NCI-H524 (cell line): Measurements from ENCODE around the gene CFLAR.
"Not testable (repeated sequence)": the region's sequence is repeated elsewhere in the genome, so short reads cannot be mapped to it uniquely, and the experiment has no call there.

ENCODE experiments used
- DNase-seq, 2 experiments: peaks; one replicate each; lab custom pipeline; 2025; lab: John Stamatoyannopoulos, UW

CFLAR gene

DNA sequence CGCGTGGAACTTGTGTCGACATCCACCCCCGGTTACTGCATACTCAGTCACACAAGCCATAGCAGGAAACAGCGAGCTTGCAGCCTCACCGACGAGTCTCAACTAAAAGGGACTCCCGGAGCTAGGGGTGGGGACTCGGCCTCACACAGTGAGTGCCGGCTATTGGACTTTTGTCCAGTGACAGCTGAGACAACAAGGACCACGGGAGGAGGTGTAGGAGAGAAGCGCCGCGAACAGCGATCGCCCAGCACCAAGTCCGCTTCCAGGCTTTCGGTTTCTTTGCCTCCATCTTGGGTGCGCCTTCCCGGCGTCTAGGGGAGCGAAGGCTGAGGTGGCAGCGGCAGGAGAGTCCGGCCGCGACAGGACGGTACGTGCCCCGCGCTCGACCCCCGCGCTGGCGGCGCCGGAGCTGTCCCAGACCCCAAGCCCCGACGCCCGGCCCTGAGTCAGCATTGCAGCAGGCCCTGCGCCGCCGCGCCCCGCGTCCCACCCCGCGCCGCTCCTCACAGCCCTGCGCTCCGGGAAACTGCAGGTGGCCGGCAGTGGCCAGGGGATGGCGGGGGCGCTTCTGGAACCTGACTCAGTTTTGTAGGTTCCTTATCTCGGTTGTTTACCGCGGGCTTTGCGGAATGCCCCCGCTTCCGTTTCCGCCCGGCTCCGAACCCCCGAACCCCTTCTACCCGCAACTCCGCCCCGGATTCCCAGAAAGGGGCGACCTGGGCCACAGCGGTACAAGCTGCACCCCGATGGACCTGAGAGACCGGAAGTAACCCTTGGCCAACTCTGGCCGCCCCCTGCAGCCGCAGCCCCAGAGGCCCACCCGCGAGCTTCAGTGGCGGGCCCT is at the start of gene CFLAR:
TSS of gene CFLAR (plus strand) at position 50 of the 844 bp plus-strand sequence. CDS start 13,702 bp downstream, outside the sequence.
- peak; percentile 38 to 39 for DNase-seq

- DNase-seq: peak in 1 of 2 experiments; percentile 4
Measured at GRCh38 chr2:201070948-201071478, 45.0 kb upstream of the CFLAR start.

DNA sequence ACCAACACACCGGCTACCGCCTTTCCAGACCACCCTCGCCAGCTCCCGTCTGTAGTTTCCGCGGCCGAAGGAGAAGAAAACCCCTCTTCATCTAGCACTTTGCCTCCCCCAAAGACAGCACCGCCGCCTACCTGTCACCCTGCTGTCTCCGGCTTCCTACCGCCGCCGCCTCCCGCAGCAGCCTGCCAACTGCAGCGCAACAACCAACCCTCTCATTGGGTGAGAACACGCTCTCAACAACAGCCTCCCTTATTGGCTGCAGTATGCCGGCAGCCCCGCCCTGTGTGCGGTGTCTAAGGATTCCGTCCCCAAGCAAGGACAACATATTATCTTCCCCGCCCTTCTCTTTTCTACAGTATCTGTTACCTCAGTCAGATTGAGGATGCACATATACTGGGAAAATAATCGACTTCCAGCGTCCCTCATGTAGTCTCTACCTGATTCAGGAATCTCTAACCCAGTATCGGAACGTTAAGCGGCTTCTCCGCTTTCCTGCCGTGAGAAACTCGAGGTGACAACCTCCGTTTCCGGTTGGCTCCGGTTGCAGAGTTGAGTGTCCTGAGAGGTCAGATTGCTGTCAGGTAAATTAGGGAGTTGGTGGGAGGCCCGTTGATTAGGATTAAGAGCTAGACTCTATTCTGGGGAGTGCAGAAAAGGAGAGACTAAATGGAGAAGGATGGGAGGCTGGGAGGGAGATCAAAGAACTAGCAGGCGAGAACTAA is 44.3 kb upstream of the CFLAR start, which contains the start of the genes HYCC2 and NDUFB3:
TSS of gene HYCC2 (minus strand) at position 193 of the 722 bp plus-strand sequence. CDS start 47,662 bp downstream, outside the sequence.
TSS of gene NDUFB3 (plus strand) at position 523 of the 722 bp plus-strand sequence. CDS start 6,882 bp downstream, outside the sequence.
- peak; percentile 88 to 94 for DNase-seq

DNA sequence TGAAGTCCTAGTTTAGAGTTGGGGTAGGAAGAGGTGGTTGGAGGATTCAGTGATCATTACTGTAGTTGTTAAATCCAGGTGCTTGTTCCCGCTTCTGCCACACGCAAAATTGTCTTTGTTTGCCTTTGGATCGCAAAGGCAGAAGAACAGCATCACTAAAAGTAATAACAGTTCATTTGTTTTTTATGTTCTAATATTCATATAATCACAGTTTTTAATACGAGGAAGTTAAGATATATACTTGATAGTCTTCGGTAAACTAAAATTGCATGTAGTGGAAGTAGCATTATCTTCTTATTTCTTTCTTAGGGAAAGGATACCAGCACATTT is 43.8 kb upstream of the CFLAR start:
- no peak for DNase-seq

DNA sequence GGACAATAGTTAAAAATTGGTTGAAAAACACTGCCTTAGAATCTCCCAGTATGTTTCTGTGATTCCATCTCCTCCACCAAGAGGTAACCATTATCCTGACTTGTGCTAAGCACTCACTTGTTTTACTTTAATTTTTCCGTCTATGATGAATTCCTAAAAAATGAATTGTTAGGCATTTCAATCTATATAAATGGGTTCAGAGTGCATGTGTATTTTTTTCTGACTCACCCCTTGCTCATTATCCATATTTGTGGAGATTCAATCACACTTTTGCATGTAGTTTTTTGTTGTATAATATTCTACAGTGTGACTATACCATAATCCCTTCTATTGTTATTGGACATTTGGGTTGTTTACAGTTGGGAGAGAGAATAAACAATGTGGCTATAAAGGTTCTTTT is 42.9 kb upstream of the CFLAR start:
- DNase-seq: no peak

- no peak for DNase-seq
Measured at GRCh38 chr2:201074996-201075395, 41.0 kb upstream of the CFLAR start.

DNA sequence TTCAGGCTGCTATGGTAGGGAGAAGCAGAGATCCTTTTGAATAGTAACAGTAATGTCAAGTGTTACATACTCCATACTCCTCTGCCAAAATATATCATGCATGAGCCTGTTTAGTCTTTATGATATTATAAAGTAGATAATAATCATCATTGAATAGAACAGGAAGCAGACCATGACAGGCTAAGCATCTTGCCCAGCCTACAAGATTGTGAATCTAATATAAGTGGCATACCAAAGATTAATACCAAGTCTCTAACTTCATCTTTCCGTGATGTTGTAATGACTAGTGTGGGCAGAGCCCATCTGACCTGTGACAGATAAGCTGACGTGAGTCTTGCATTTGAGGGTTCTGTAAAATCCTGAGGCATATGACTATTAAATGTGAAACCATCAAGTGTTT is 31.1 kb upstream of the CFLAR start:
- no peak for DNase-seq

GRCh38 chr2:201090574-201090973 is 25.4 kb upstream of the CFLAR start:
- no peak for DNase-seq

DNA sequence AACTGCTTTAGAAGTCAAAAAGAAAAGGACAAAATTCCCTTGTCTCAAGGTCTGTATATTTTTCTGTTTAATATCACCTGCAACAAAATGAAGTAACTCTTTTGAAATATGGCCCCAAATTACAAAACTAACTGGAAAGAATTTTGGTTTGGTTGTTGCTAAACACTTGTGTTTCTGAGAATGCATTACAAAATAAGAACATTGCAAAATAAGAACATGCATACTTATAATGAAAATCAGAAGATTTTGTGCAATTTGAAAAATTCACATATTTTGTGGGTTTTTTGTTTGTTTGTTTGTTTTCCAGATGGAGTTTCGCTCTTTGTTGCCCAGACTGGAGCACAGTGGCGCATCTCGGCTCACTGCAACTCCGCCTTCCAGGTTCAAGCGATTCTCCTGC is 22.4 kb upstream of the CFLAR start:
- no peak for DNase-seq

GRCh38 chr2:201100497-201100896 is 15.5 kb upstream of the CFLAR start:
- DNase-seq: no peak

DNA sequence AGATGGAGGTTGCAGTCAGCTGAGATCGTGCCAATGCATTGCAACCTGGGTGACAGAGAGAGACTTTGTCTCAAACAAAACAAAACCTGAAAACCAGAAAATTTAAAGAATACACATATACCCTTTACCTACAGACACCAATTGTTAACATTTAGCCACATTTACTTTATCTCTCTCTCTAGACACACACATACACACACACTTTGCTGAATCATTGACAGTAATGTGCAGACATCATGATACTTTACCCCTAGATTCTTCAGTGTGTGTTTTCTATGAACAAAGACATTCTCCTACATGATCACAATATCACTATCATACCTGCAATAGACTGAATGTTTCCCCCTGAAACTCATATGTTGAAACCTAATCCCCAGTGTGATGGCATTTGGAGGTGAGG is 10.2 kb upstream of the CFLAR start:
- no peak for DNase-seq

- no peak for DNase-seq
Measured at GRCh38 chr2:201107624-201108023, 8.3 kb upstream of the CFLAR start.

GRCh38 chr2:201108341-201108740 is 7.6 kb upstream of the CFLAR start:
- no peak for DNase-seq

- DNase-seq: no peak
Measured at GRCh38 chr2:201109186-201109585, 6.8 kb upstream of the CFLAR start.

DNA sequence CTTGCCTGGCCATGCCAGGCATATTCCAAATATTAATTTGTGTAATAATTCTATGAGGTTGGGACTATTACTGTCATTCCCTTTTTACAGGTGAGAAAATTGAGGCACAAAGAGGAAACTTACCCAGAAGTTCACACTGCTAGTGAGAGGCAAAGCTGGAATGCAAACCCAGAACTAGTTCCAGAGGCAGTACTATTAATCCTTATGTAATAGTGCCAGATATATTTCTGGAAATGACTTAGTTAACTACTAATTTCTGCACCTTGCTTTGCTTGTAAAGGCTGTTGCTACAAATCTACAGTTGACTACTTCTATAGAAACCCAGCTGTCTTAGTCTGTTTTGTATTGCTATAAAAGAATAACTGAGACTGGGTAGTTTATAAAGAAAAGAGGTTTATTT is 5.3 kb upstream of the CFLAR start:
- no peak for DNase-seq

GRCh38 chr2:201111096-201111495 is 4.9 kb upstream of the CFLAR start:
- DNase-seq: no peak

GRCh38 chr2:201114350-201114749 is 1.6 kb upstream of the CFLAR start:
- DNase-seq: no peak

DNA sequence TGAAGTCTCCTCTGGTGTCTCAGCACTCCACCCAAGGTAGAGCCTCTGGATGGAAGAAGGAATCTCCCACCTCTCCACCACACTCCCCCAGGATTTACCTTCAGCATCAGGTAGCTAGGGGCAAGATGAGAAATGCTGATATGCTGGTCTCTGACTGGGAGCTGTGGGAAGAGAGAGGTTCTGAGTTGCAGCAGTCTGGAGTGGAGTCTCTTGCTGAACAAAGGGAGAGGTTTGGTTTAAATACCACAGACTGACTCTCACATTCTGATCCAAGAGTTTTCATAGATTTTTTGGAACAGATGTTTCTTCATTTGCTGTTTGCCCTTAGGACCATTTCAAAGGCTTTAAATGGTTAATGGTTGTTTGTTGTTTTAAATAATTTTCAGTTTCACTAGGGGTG is 1.1 kb upstream of the CFLAR start:
- DNase-seq: no peak

DNA sequence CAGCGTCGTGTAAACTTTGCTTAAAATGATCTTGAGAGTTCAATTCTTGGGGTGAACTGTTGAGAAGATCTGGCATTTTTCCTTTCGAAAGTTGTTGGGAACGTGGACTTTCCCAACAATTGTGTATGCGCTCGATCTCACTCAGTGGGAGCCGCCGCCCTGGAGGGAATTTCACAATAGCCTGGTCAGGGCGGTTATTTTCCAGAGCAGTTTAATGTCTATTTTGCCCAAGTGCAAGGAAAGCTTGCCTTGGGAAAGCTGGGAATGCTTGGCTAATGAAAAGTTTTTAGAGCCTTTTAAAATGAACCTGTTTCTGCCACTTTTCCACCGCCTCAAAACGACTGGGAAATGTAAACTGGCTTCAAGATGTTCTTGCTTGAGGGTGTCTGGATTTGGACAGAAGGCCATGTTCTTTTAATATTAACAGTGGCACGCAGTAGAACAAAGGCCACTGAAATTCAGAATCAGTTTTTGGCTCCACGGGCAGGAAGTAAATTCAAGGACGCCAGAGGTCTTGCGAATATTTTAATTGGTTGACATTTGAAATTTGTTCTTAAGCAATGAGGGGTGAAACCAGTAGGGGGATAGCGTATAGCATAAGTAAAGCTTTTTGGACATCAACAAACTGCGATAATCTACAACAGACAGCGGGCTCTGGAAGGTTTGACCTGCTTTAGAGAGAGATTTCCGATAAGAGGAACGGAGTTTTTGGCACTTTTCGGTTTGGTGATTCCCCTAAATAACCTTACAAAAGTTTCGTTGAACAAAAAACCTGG is 1.2 kb downstream of the CFLAR start:
- no peak for DNase-seq

DNA sequence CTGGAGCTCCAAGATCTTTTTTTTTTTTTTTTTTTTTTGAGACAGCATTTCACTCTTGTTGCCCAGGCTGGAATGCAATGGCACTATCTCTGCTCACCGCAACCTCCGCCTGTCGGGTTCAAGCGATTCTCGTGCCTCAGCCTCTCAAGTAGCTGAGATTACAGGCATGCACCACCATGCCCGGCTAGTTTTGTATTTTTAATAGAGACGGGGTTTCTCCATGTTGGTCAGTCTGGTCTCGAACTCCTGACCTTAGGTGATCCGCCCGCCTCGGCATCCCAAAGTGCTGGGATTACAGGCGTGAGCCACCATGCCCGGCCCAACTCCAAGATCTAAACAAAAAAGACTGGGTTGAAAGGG is 1.8 kb downstream of the CFLAR start:
- DNase-seq: not testable (repeated sequence)

DNA sequence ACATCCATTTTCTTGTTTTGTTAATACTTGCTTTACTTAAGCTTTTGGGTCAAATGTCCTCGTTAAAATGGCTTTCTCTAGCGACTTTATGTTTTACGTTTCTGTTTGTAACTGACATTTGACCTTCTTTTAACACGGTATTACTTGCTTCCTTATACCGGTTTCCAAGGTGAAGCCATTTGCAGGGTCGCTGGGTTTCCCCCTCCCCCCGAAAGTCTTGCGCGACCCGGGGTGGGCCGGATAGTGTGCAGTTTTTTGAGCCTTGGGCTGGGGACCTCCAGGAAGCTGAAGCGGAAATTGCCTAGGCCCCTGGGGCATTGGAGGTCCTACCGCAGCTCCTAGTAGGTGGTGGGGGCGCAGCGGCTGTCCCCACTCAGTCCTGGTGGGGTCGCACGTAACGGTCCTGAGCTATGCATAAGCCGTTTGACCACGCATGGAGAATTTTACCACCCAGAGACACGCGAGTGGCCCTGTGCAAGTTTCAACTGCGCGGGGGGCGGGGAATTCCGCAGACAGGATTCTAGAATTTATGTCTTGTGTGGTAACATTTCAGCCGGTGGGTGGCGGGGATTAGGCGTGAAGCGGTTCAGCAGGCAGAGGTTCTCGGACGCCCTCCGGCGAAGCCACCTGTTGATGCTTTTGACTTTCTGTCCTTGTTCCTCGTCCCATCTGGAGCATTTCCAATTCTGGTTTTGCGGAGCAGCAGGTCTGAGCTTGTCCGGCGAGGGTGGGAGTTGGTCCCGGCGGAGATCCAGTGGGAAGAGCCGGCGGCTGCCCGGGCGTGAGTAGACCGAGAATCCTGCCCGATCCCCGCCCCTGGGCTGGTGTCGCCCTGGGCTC is 2.4 kb downstream of the CFLAR start:
- peak; percentile 55 to 78 for DNase-seq
